HG03095 (cell line): ENCODE data around the gene PXDN.

Experiments used
- ATAC-seq: cut with Tn5 transposase; IDR thresholded peaks from one replicate; pipeline ENCODE4 v1.9.1; 2021; ENCODE audit warnings: moderate library complexity; ENCODE audit not compliant: unreplicated experiment

The PXDN gene

GRCh38 chr2:1617425-1618021 lies 126.8 kb downstream of the PXDN start:
- no peak for ATAC-seq

- no peak for ATAC-seq
Observed at GRCh38 chr2:1614564-1614963, 129.8 kb downstream of the PXDN start.

GRCh38 chr2:1613731-1614354 lies 130.5 kb downstream of the PXDN start:
- ATAC-seq: no peak

GRCh38 chr2:1613078-1613445 lies 131.3 kb downstream of the PXDN start:
- ATAC-seq: no peak

- ATAC-seq: no peak
Observed at GRCh38 chr2:1612391-1613077, 131.8 kb downstream of the PXDN start.

- ATAC-seq: no peak
Observed at GRCh38 chr2:1611886-1612285, 132.4 kb downstream of the PXDN start.

- ATAC-seq: no peak
Observed at GRCh38 chr2:1610096-1610485, 134.2 kb downstream of the PXDN start.

- ATAC-seq: no peak
Observed at GRCh38 chr2:1609485-1610095, 134.7 kb downstream of the PXDN start.

GRCh38 chr2:1609040-1609439 lies 135.3 kb downstream of the PXDN start:
- no peak for ATAC-seq

GRCh38 chr2:1607971-1608688 lies 136.2 kb downstream of the PXDN start:
- ATAC-seq: no peak

- no peak for ATAC-seq
Observed at GRCh38 chr2:1607236-1607920, 136.9 kb downstream of the PXDN start.

- no peak for ATAC-seq
Observed at GRCh38 chr2:1606421-1607235, 137.7 kb downstream of the PXDN start.

GRCh38 chr2:1606046-1606400 lies 138.3 kb downstream of the PXDN start:
- ATAC-seq: no peak

GRCh38 chr2:1605102-1606045 lies 138.9 kb downstream of the PXDN start:
- ATAC-seq: no peak

- no peak for ATAC-seq
Observed at GRCh38 chr2:1603521-1603920, 140.8 kb downstream of the PXDN start.

GRCh38 chr2:1603059-1603458 lies 141.3 kb downstream of the PXDN start:
- ATAC-seq: no peak

- ATAC-seq: no peak
Observed at GRCh38 chr2:1602278-1603010, 141.9 kb downstream of the PXDN start.
